ENCODE results near the gene PTCH1. TPM values are rescaled to one million over a fixed set of nuclear protein-coding genes. Genes with fewer than 3 reads are reported as not detected.

Gene PTCH1
- total and polyA plus RNA-seq, 10 of the 15 experiments (the other 5 are each of a cell fraction or from before 2014, with no cell fraction given): 0.16 to 6.1 (median 2.6) TPM

GRCh38 chr9:95505072-95505716 lies 11.6 kb downstream of the PTCH1 start:
- RAD21 ChIA-PET (ENCODE audit: unreplicated experiment): interaction anchor here (0.6 to 2.5 kb wide), 5 partner anchors 10 to 1144 kb away, joined by 3 to 14 read pairs (median 5); no protein-coding TSS in a partner anchor
- peak overlapping the region; percentile 28 for H3K4me2 ChIP-seq (ENCODE audit: control insufficient read depth, insufficient read depth)
- H3K27ac ChIP-seq (ENCODE audit: control insufficient read depth, insufficient read depth): no peak overlapping the region
- H3K9ac ChIP-seq (ENCODE audit: control insufficient read depth, insufficient read depth, low read length): peak overlapping the region; percentile 90; the same call in 1 of the 2 replicates
- CTCF ChIA-PET: interaction anchor here (0.6 to 2.5 kb wide), 2 partner anchors 10 to 28 kb away, joined by 3 to 7 read pairs; no protein-coding TSS in a partner anchor
- in situ Hi-C loops (cut with MboI) (loop anchor here (10.0 kb wide), 1 partner anchor 370 kb away; the partner anchor contains the start of gene ERCC6L2), intact Hi-C loops (cut with micrococcal nuclease; ENCODE audit: unreplicated experiment) (loop anchor here (5.0 to 10.0 kb wide), 3 partner anchors 120 to 372 kb away; partner anchors contain the start of gene ERCC6L2)
- POLR2A ChIA-PET: interaction anchor here (2.9 kb wide), 1 partner anchor 10 kb away, joined by 17 read pairs; no protein-coding TSS in a partner anchor
- DNase-seq (ENCODE audit: low read depth, low spot score): no peak
- H3K4me1 ChIP-seq (ENCODE audit: control insufficient read depth, insufficient read depth, low read length): peaks cover 19% of the 10 kb centered on the region
- no peaks in the 10 kb centered on the region for H3K9me3 ChIP-seq (replicated peaks; ENCODE audit: control insufficient read depth, insufficient read depth, low read length)
- no peaks in the 10 kb centered on the region for H3K36me3 ChIP-seq (ENCODE audit: control insufficient read depth in 2 of 2, insufficient read depth in 2 of 2, low read length in 1 of 2)
- TSS peak; percentile 52 for BruUV-seq (replicated peaks)
- H4K20me1 ChIP-seq (ENCODE audit: control insufficient read depth, insufficient read depth): no peaks in the 10 kb centered on the region
- H3K4me3 ChIP-seq: peak overlapping the region; percentile 94
- FAIRE-seq: no peak
- H3K79me2 ChIP-seq (ENCODE audit: control insufficient read depth, insufficient read depth, low read length): peaks cover 32% of the 10 kb centered on the region
- SMC1A ChIA-PET (ENCODE audit: uncharacterized antibody, unreplicated experiment): interaction anchor here (0.6 to 1.8 kb wide), 5 partner anchors 9 to 325 kb away, joined by 3 to 4 read pairs (median 3); no protein-coding TSS in a partner anchor
- 23% methylated on average over 10 of the region's 10 CpGs for WGBS (ENCODE audit: insufficient coverage, insufficient replicate concordance, low lambda C conversion rate, missing lambda C conversion rate)
- H2AFZ ChIP-seq (ENCODE audit: control insufficient read depth, low read depth, low read length): peak overlapping the region; percentile 58; the same call in 1 of the 2 replicates
- no peaks in the 10 kb centered on the region; a peak in 1 of 4 replicates for H3K27me3 ChIP-seq (replicated peaks in 1 of 2; ENCODE audit: control insufficient read depth in 2 of 2, insufficient read depth in 2 of 2, low read length in 1 of 2)
- no peak for ATAC-seq
- TF ChIP-seq SIX5 (IDR thresholded peaks at IDR 0.05; ENCODE audit: low read depth, low read length, severe bottlenecking): no peak
- TF ChIP-seq IKZF2 (IDR thresholded peaks at IDR 0.05): no peak
- no peak for TF ChIP-seq CREM (IDR thresholded peaks at IDR 0.05; ENCODE audit: low read depth)
- no peak for TF ChIP-seq ZNF687 (IDR thresholded peaks at IDR 0.05)
- no peak for TF ChIP-seq FOS (IDR thresholded peaks at IDR 0.05; ENCODE audit: borderline replicate concordance, extremely low read depth, insufficient read length)
- TF ChIP-seq RELB (IDR thresholded peaks at IDR 0.05; ENCODE audit: low read depth): no peak
- no peak for TF ChIP-seq ATF3 (IDR thresholded peaks at IDR 0.05; ENCODE audit: borderline replicate concordance, extremely low read depth, low read depth, low read length)
- no peak for TF ChIP-seq E2F4 (IDR thresholded peaks at IDR 0.05; ENCODE audit: low read depth, low read length)
- TF ChIP-seq KDM1A (IDR thresholded peaks at IDR 0.05; ENCODE audit: borderline replicate concordance): no peak
- TF ChIP-seq RUNX3 (IDR thresholded peaks at IDR 0.05; ENCODE audit: low read length): no peak
- no peak for TF ChIP-seq NR2F1 (conservative IDR thresholded peaks at IDR 0.05)
- TF ChIP-seq YBX1 (IDR thresholded peaks at IDR 0.05): no peak
- TF ChIP-seq SUPT20H (IDR thresholded peaks at IDR 0.05; ENCODE audit: borderline replicate concordance, control insufficient read depth, low read depth, low read length): no peak

Data from GM12878 (cell line).